HepG2 (cell line): Measurements from ENCODE around the gene TEKT5. TPM values are rescaled to one million over a fixed set of nuclear protein-coding genes. Genes with fewer than 3 reads are reported as not detected.

ENCODE experiments used
- CC2D1A ChIP-seq: sonication (generic); formaldehyde crosslinking; IDR thresholded peaks from 2 replicates; pipeline ENCODE4 v1.8.1; 2023; ENCODE audit warnings: mild to moderate bottlenecking, missing genetic modification reagents
- CENPX ChIP-seq: sonication (generic); formaldehyde crosslinking; IDR thresholded peaks from 2 replicates; pipeline ENCODE4 v1.9.0; 2021; ENCODE audit warnings: mild to moderate bottlenecking, missing genetic modification reagents, moderate library complexity
- FUBP1 ChIP-seq: sonication (generic); formaldehyde crosslinking; IDR thresholded peaks from 2 replicates; pipeline ENCODE4 v1.5.1; 2020; ENCODE audit warnings: missing genetic modification reagents, mild to moderate bottlenecking, borderline replicate concordance
- KDM5B ChIP-seq: sonication (generic); formaldehyde crosslinking; IDR thresholded peaks from 2 replicates; pipeline ENCODE4 v1.4.0; 2020; ENCODE audit warnings: missing genetic modification reagents, mild to moderate bottlenecking, borderline replicate concordance
- KDM6A ChIP-seq: IDR thresholded peaks from 2 replicates; pipeline ENCODE4 v1.6.1; 2016; ENCODE audit warnings: low read depth
- MAFK ChIP-seq, 2 experiments: IDR thresholded peaks in 1 of 2; conservative IDR thresholded peaks in 1 of 2; 2 replicates each; pipeline ENCODE4 v1.6.1; 2011; ENCODE audit warnings: improper control_type of control experiment in 2 of 2, low read length in 2 of 2
- RBM22 ChIP-seq: fragments of 200-400 bp; formaldehyde crosslinking; optimal IDR thresholded peaks from 2 replicates; pipeline ENCODE3; 2017; ENCODE audit warnings: mild to moderate bottlenecking, low read length, moderate library complexity
- RELA ChIP-seq: sonication (generic); formaldehyde crosslinking; IDR thresholded peaks from 2 replicates; pipeline ENCODE4 v1.4.0; 2020; ENCODE audit warnings: missing genetic modification reagents
- RFXANK ChIP-seq: IDR thresholded peaks from 2 replicates; pipeline ENCODE4 v1.6.1; 2016
- SETDB1 ChIP-seq: sonication (generic); formaldehyde crosslinking; IDR thresholded peaks from 2 replicates; pipeline ENCODE4 v1.5.1; 2020; ENCODE audit warnings: missing genetic modification reagents, mild to moderate bottlenecking, borderline replicate concordance
- SIN3B ChIP-seq: fragments of 150-350 bp; IDR thresholded peaks from 2 replicates; pipeline ENCODE4 v1.6.1; 2014; ENCODE audit warnings: low read length
- SMAD3 ChIP-seq: sonication (generic); formaldehyde crosslinking; IDR thresholded peaks from 2 replicates; pipeline ENCODE4 v1.4.0; 2020; ENCODE audit warnings: missing genetic modification reagents
- ZBTB8A ChIP-seq: sonication (generic); formaldehyde crosslinking; IDR thresholded peaks from 2 replicates; pipeline ENCODE4 v1.4.0; 2020; ENCODE audit warnings: mild to moderate bottlenecking, low read depth, missing genetic modification reagents, borderline replicate concordance
- ZFAT ChIP-seq: sonication (generic); formaldehyde crosslinking; conservative IDR thresholded peaks from 2 replicates; pipeline ENCODE4 v1.8.1; 2023; ENCODE audit warnings: missing genetic modification reagents, inconsistent platforms
- ZIK1 ChIP-seq: sonication (generic); formaldehyde crosslinking; IDR thresholded peaks from 2 replicates; pipeline ENCODE4 v1.5.0; 2020; ENCODE audit warnings: mild to moderate bottlenecking, low read depth, missing genetic modification reagents, borderline replicate concordance
- ZNF496 ChIP-seq: sonication (generic); formaldehyde crosslinking; IDR thresholded peaks from 2 replicates; pipeline ENCODE4 v1.8.1; 2023; ENCODE audit warnings: mild to moderate bottlenecking, moderate library complexity, missing genetic modification reagents; ENCODE audit not compliant: insufficient replicate concordance
- ZNF644 ChIP-seq: IDR thresholded peaks from 2 replicates; pipeline ENCODE4 v1.6.1; 2016; ENCODE audit warnings: low read depth
- ZNF660 ChIP-seq: sonication (generic); formaldehyde crosslinking; IDR thresholded peaks from 2 replicates; pipeline ENCODE4 v1.5.1; 2020; ENCODE audit warnings: mild to moderate bottlenecking, low read depth, missing genetic modification reagents, borderline replicate concordance
- ZNF713 ChIP-seq: sonication (generic); formaldehyde crosslinking; IDR thresholded peaks from 2 replicates; pipeline ENCODE4 v1.4.0; 2020; ENCODE audit warnings: mild to moderate bottlenecking, missing genetic modification reagents
- ZNF788 ChIP-seq: sonication (generic); formaldehyde crosslinking; IDR thresholded peaks from 2 replicates; pipeline ENCODE4 v1.5.0; 2020; ENCODE audit warnings: mild to moderate bottlenecking, missing genetic modification reagents, borderline replicate concordance
- polyA plus RNA-seq, 8 experiments: library from polyadenylated mRNA; depleted of rRNA in 3 of 8; stranded (reverse) in 7 of 8; unstranded in 1 of 8; fragments of >200 nt; fragmentation: Illumina TruSeq in 4 of 8; extraction: Trizol in 4 of 8; gene quantifications; 2 replicates each; pipeline versions ENCODE4 v1.2.1 to v1.2.3, GENCODE V29; 2011 to 2016; ENCODE audit warnings: low read depth in 4 of 8, missing spikeins in 1 of 8, mixed read lengths in 1 of 8; ENCODE audit not compliant: insufficient read depth in 1 of 8
- total RNA-seq, 5 experiments: library from RNA; depleted of rRNA; stranded (reverse); fragments of >200 nt; fragmentation: Illumina TruSeq; extraction: Trizol; gene quantifications; 2 replicates each; pipeline ENCODE4 v1.2.3, GENCODE V29; 2016; ENCODE audit warnings: low read depth in 1 of 5
- TF ChIP-seq, protein P1 (sequence below): sonication (generic); formaldehyde crosslinking; IDR thresholded peaks from 2 replicates; pipeline ENCODE4 v1.8.1; 2023; ENCODE audit warnings: mild to moderate bottlenecking, inconsistent platforms, moderate library complexity, missing genetic modification reagents, borderline replicate concordance
- TF ChIP-seq, protein P2 (sequence below): sonication (generic); formaldehyde crosslinking; IDR thresholded peaks from 2 replicates; pipeline ENCODE4 v1.5.1; 2020; ENCODE audit warnings: mild to moderate bottlenecking, moderate library complexity, missing genetic modification reagents
- TF ChIP-seq, protein P3 (sequence below): sonication (generic); formaldehyde crosslinking; IDR thresholded peaks from 2 replicates; pipeline ENCODE4 v1.4.0; 2020; ENCODE audit warnings: missing genetic modification reagents

The TEKT5 gene
- total and polyA plus RNA-seq, 2 of the 13 experiments (the other 11 are each of a cell fraction or from before 2014, with no cell fraction given) = 0.16 TPM; not detected in 1

GRCh38 chr16:10728003-10728887, 33.5 kb upstream of the TEKT5 start (continued):
- TF ChIP-seq SETDB1 (CRISPR knock-in tag) (0 out of 2 replicates have a peak, but pooled peaks have one; percentile 44), SIN3B (no peak), CENPX (CRISPR knock-in tag) (no peak), FUBP1 (CRISPR knock-in tag) (no peak), MAFK (conservative IDR thresholded peaks at IDR 0.05 in 1 of 2, IDR thresholded peaks at IDR 0.05 in 1 of 2; ENCODE audit: low read length in 2 of 2) (no peak), SMAD3 (CRISPR knock-in tag) (0 out of 2 replicates have a peak, but pooled peaks have one; percentile 39), ZNF713 (no peak), ZBTB8A (CRISPR knock-in tag) (no peak), ZIK1 (CRISPR knock-in tag) (no peak), ZNF788 (CRISPR knock-in tag) (peak; percentile 70; the same call in 1 of the 2 replicates), RELA (CRISPR knock-in tag) (no peak), KDM6A (peak; percentile 86), ZNF644 (CRISPR knock-in tag) (peak; percentile 90), ZFAT (no peak), ZNF660 (no peak), ZNF496 (no peak), RFXANK (CRISPR knock-in tag) (no peak), CC2D1A (CRISPR knock-in tag) (no peak), RBM22 (no peak), KDM5B (CRISPR knock-in tag) (peak; percentile 83; the same call in 1 of the 2 replicates)
- TF ChIP-seq, protein P1, sequence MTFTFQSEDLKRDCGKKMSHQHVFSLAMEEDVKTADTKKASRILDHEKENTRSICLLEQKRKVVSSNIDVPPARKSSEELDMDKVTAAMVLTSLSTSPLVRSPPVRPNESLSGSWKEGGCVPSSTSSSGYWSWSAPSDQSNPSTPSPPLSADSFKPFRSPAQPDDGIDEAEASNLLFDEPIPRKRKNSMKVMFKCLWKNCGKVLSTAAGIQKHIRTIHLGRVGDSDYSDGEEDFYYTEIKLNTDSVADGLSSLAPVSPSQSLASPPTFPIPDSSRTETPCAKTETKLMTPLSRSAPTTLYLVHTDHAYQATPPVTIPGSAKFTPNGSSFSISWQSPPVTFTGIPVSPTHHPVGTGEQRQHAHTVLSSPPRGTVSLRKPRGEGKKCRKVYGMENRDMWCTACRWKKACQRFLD = no peak
- TF ChIP-seq, protein P2, sequence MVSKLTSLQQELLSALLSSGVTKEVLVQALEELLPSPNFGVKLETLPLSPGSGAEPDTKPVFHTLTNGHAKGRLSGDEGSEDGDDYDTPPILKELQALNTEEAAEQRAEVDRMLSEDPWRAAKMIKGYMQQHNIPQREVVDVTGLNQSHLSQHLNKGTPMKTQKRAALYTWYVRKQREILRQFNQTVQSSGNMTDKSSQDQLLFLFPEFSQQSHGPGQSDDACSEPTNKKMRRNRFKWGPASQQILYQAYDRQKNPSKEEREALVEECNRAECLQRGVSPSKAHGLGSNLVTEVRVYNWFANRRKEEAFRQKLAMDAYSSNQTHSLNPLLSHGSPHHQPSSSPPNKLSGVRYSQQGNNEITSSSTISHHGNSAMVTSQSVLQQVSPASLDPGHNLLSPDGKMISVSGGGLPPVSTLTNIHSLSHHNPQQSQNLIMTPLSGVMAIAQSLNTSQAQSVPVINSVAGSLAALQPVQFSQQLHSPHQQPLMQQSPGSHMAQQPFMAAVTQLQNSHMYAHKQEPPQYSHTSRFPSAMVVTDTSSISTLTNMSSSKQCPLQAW (CRISPR knock-in tag) = peak; percentile 90
- TF ChIP-seq, protein P3, sequence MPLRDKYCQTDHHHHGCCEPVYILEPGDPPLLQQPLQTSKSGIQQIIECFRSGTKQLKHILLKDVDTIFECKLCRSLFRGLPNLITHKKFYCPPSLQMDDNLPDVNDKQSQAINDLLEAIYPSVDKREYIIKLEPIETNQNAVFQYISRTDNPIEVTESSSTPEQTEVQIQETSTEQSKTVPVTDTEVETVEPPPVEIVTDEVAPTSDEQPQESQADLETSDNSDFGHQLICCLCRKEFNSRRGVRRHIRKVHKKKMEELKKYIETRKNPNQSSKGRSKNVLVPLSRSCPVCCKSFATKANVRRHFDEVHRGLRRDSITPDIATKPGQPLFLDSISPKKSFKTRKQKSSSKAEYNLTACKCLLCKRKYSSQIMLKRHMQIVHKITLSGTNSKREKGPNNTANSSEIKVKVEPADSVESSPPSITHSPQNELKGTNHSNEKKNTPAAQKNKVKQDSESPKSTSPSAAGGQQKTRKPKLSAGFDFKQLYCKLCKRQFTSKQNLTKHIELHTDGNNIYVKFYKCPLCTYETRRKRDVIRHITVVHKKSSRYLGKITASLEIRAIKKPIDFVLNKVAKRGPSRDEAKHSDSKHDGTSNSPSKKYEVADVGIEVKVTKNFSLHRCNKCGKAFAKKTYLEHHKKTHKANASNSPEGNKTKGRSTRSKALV (CRISPR knock-in tag) = peak; percentile 59; the same call in 1 of the 2 replicates
